GM19099 (cell line): Measurements from ENCODE around the gene DNAJB7.

Source experiments
- POLR2A ChIP-seq: IDR thresholded peaks from 3 replicates; pipeline ENCODE4 v1.6.1; 2011; ENCODE audit warnings: low read depth; ENCODE audit not compliant: insufficient read length; ENCODE audit errors: extremely low read depth

DNAJB7 gene

GRCh38 chr22:40813912-40814315, 48.0 kb downstream of the DNAJB7 start:
- TF ChIP-seq POLR2A: no peak
